Transverse colon (tissue), 4 donors: ENCODE measurements around the gene PRKCQ. TPM values are rescaled to one million over a fixed set of nuclear protein-coding genes. Genes with fewer than 3 reads are reported as not detected.

ENCODE experiments used
- DNase-seq: peaks from one replicate; pipeline ENCODE4 v3.0.0-alpha.2; 2019
- H3K27ac ChIP-seq, 4 donors: fragments of 200-600 bp; sonication (generic); 2 replicates each; pipeline ENCODE4 v1.5.1; 2016 to 2018; ENCODE audit warnings: inconsistent platforms in 4 of 4
- H3K27me3 ChIP-seq: fragments of 200-600 bp; sonication (generic); 2 replicates; pipeline ENCODE4 v1.5.1; 2017; ENCODE audit warnings: inconsistent platforms
- H3K36me3 ChIP-seq, 4 donors: fragments of 200-600 bp; sonication (generic); 2 replicates each; pipeline ENCODE4 v1.5.1; 2017 to 2019; ENCODE audit warnings: inconsistent platforms in 4 of 4
- H3K4me1 ChIP-seq, 4 donors: fragments of 200-600 bp; sonication (generic); 2 replicates each; pipeline ENCODE4 v1.5.1; 2017 to 2020; ENCODE audit warnings: inconsistent platforms in 4 of 4
- H3K4me3 ChIP-seq, 4 donors: fragments of 200-600 bp; sonication (generic); 1 replicate in 1 of 4; 2 replicates in 3 of 4; pipeline versions ENCODE4 v1.5.1 to v1.6.1; 2017 to 2019; ENCODE audit warnings: inconsistent platforms in 4 of 4
- H3K9me3 ChIP-seq, 2 donors: fragments of 200-600 bp; sonication (generic); 2 replicates each; pipeline ENCODE4 v1.5.1; 2017 to 2019; ENCODE audit warnings: inconsistent platforms in 2 of 2
- CTCF ChIP-seq, 5 experiments: fragments of 200-600 bp in 3 of 5; fragments of 450-650 bp in 2 of 5; sonication (generic) in 3 of 5; IDR thresholded peaks; 1 replicate in 2 of 5; 2 replicates in 3 of 5; pipeline ENCODE4 v1.5.1; 2016 to 2017; ENCODE audit warnings: antibody characterized with exemption in 5 of 5, inconsistent platforms in 3 of 5, mild to moderate bottlenecking in 2 of 5, moderate library complexity in 1 of 5
- EP300 ChIP-seq: sonication (generic); formaldehyde crosslinking; IDR thresholded peaks from one replicate; pipeline ENCODE4 v1.6.1; 2017; ENCODE audit warnings: antibody characterized with exemption, low read depth
- POLR2A ChIP-seq: fragments of 450-650 bp; IDR thresholded peaks from one replicate; pipeline ENCODE4 v1.6.1; 2016; ENCODE audit warnings: antibody characterized with exemption, mild to moderate bottlenecking, moderate library complexity
- POLR2AphosphoS5 ChIP-seq, 3 donors: sonication (generic); formaldehyde crosslinking; IDR thresholded peaks; one replicate each; pipeline ENCODE4 v1.6.1; 2016; ENCODE audit warnings: antibody characterized with exemption in 3 of 3
- WGBS, 2 donors: methylation state at CpG; one replicate each; pipeline ENCODE4 v1.1.5; 2018; ENCODE audit warnings: low coverage in 1 of 2; 5-methylcytosine and 5-hydroxymethylcytosine counted together
- in situ Hi-C, 4 donors: fragments of 200-750 bp; cut with MboI; loops; one replicate each; pipeline versions ENCODE4 v1.15.0 to v1.15.1; 2017; ENCODE audit warnings: low sequenced_read_pairs in 3 of 4, low pct_ligation_motif_present in 1 of 4, low pct_unique_long_range_greater_than_20kb in 1 of 4
- intact Hi-C: fragments of 100-400 bp; cut with DNase I; formaldehyde crosslinking; loops from one replicate; pipeline ENCODE4 v1.15.1; 2023; ENCODE audit warnings: low total_unique reads
- total RNA-seq, 4 donors: library from RNA; depleted of rRNA; stranded (reverse); fragments of >200 nt; gene quantifications; one replicate each; pipeline ENCODE4 v1.1.0, GENCODE V29; 2016

PRKCQ gene
- 1 to 10 TPM in 2 of 4 donors, under 1 TPM in 2; 0.60 to 2.7 (median 1.2) TPM for total RNA-seq

GRCh38 chr10:6579904-6580278 is at the start of gene PRKCQ:
TSS of gene PRKCQ (minus strand) at chr10:6580276. CDS start at chr10:6515135, 65,141 bp downstream.
- Histone ChIP-seq H3K36me3 (no peaks in the 10 kb centered on the region), H3K9me3 (no peaks in the 10 kb centered on the region), H3K4me1 (peaks cover 0 to 5% (median 0%) of the 10 kb centered on the region in 4 donors), H3K27ac (peak within 1 kb of the TSS; percentile 75 to 79 (median 77)), H3K27me3 (peaks cover 16% of the 10 kb centered on the region), H3K4me3 (peak within 1 kb of the TSS; percentile 54 to 74 (median 64))
- TF ChIP-seq EP300 (no peak), CTCF (IDR thresholded peaks at IDR 0.05) (no peak)
- peak; percentile 31 for DNase-seq
- in situ Hi-C loops: no loop called here
- 0 to 1% methylated on average over 6 to 14 of the region's 41 CpGs for WGBS, 2 donors
- intact Hi-C loops: no loop called here

GRCh38 chr10:6625428-6625827 is 45.4 kb upstream of the PRKCQ start:
- Histone ChIP-seq H3K4me3 (no peak overlapping the region), H3K27ac (no peak overlapping the region), H3K9me3 (no peaks in the 10 kb centered on the region), H3K27me3 (peaks cover 6% of the 10 kb centered on the region), H3K36me3 (no peaks in the 10 kb centered on the region), H3K4me1 (no peaks in the 10 kb centered on the region)
- intact Hi-C loops (no loop called here), in situ Hi-C loops (no loop called here)
- no peak for DNase-seq
- 73 to 80% methylated on average over 3 to 4 of the region's 4 CpGs for WGBS, 2 donors
- TF ChIP-seq EP300 (no peak), POLR2A (no peak), CTCF (IDR thresholded peaks at IDR 0.05) (no peak), POLR2AphosphoS5 (IDR thresholded peaks at IDR 0.05) (no peak)

GRCh38 chr10:6624392-6624791 is 44.3 kb upstream of the PRKCQ start:
- H3K27me3 ChIP-seq: peaks cover 6% of the 10 kb centered on the region
- DNase-seq: no peak
- TF ChIP-seq POLR2A (no peak), CTCF (IDR thresholded peaks at IDR 0.05) (no peak), EP300 (no peak), POLR2AphosphoS5 (IDR thresholded peaks at IDR 0.05) (no peak)
- no peaks in the 10 kb centered on the region for H3K9me3 ChIP-seq
- H3K36me3 ChIP-seq: no peaks in the 10 kb centered on the region
- 32 to 62% methylated on average over 2 to 3 of the region's 3 CpGs for WGBS, 2 donors
- H3K4me1 ChIP-seq: no peaks in the 10 kb centered on the region
- intact Hi-C loops (no loop called here), in situ Hi-C loops (no loop called here)
- H3K4me3 ChIP-seq: no peak overlapping the region
- no peak overlapping the region for H3K27ac ChIP-seq

- H3K27me3 ChIP-seq: peaks cover 6% of the 10 kb centered on the region
- 76% methylated on average over 5 of the region's 5 CpGs; no CpG with 5 or more reads in 1 of the 2 donors for whole genome bisulfite sequencing, 2 donors
- H3K27ac ChIP-seq: no peak overlapping the region
- in situ Hi-C loops: no loop called here
- no peak overlapping the region for H3K4me3 ChIP-seq
- intact Hi-C loops: no loop called here
- TF ChIP-seq POLR2AphosphoS5 (IDR thresholded peaks at IDR 0.05) (no peak), POLR2A (no peak), EP300 (no peak), CTCF (IDR thresholded peaks at IDR 0.05) (no peak)
- H3K36me3 ChIP-seq: no peaks in the 10 kb centered on the region
- H3K4me1 ChIP-seq: no peaks in the 10 kb centered on the region
- H3K9me3 ChIP-seq: no peaks in the 10 kb centered on the region
- no peak for DNase-seq
Observed at GRCh38 chr10:6622921-6623320, 42.8 kb upstream of the PRKCQ start.
